Coronary artery (tissue), 2 donors: Measurements from ENCODE around the gene CFAP43.

Experiments
- DNase-seq: peaks from one replicate; pipeline ENCODE4 v3.0.0-alpha.2; 2017; ENCODE audit warnings: low spot score
- H3K27ac ChIP-seq, 2 donors: fragments of 200-600 bp; sonication (generic); one replicate each; pipeline ENCODE4 v1.5.1; 2016 to 2019
- H3K4me3 ChIP-seq: fragments of 200-600 bp; sonication (generic); 2 replicates; pipeline ENCODE4 v1.5.1; 2016; ENCODE audit warnings: mild to moderate bottlenecking, moderate library complexity
- CTCF ChIP-seq: fragments of 200-600 bp; sonication (generic); IDR thresholded peaks from one replicate; pipeline ENCODE4 v1.5.1; 2019; ENCODE audit warnings: antibody characterized with exemption

Gene CFAP43

DNA sequence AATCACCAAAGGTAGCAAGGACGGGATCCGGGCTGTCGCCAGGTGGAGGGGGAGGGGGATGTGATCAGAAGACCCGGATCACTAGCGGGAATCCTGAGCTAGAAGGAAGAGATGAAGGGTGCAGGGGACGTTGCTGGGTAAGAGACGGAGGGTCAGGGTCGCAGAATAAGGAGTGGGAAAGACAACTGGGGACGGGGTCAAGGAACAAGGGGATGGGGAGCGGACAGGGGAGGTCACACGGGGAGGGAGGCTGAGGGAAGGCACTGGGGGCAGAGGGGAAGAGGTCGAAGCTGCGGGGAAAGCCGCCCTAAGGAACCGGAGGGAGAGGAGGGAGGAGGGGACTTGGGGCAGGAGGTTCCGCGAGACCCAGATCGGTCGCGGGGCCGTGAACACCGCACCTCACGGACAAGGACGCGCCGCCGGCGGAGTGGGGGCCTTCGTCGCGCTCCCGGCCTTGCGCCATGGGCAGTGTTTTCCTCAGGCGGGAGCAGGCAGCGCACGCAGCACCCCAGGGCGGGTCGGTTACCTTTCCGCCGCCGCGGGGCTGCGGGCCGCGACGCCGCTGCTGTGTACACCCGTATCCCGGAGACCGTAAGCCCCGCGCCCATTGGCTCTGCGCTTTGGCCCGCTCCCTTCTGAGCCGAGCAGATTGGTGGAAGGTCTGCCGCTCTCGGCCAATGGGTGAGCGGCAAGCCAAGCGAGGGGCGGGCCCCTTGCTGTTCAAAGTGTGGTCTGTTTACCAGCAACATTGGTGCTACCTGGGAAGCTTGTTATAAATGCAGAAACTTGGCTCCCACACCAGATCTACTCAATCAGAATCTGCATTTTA, at the start of gene CFAP43:
CFAP43 (minus strand) TSS at position 581 of the 829 bp plus-strand sequence; CDS start at position 463, 118 bp downstream.
- peak; percentile 97 for DNase-seq
- peak within 1 kb of the TSS; percentile 94 for H3K4me3 ChIP-seq
- no peak for TF ChIP-seq CTCF
- no peak within 1 kb of the TSS for H3K27ac ChIP-seq

DNA sequence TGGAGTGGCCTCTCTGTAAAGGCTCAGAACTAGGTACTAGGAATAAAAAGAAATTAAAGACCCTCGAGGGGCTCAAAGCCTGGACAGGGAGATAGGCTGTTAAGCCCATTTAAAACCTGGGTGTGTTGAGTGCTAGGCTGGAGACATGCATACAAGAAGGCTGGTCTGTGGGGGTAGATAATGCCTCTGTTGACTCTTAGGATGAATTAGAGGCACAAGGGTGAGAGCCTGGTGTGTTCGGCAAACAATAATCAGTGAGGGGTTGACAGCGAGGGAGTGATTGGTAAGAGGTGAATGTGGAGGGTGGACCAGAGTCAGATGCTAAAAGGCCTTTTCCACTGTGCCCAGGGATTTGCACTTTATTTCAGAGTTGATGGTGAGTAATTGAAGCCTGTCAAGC, 49.5 kb upstream of the CFAP43 start:
- no peak overlapping the region for H3K4me3 ChIP-seq
- TF ChIP-seq CTCF = no peak
- no peak for DNase-seq
- no peak overlapping the region for H3K27ac ChIP-seq

DNA sequence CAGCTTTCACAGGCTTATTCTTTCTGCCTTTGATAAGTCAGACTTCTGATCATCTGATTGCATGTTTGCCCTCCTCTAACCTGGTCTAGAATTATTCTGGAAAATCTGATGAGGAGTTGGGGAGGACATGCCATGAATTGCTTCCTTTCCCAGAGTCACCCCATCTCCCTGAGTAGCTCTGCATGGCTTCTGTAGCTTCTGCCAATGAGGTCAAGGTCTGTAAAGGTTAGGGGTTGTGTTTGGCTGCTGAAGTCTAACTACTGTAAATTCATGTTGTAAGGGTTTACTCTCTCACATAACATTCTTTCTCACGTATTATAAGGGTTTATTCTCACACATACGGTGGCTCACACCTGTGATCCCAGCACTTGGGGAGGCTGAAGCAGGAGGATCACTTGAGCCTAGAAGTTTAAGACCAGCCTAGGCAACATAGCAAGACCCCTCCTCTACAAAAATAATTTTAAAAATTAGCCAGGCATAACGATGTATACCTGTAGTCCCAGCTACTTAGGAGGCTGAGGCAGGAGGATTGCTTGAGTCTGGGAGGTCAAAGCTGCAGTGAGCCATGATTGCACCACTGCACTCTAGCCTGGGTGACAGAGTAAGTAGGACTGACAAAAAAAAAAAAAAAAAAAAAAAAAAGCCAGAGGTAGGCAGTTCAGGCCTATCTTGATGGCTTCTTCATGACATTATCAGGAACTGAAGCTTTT, 47.5 kb upstream of the CFAP43 start:
- Histone ChIP-seq H3K27ac (no peak overlapping the region), H3K4me3 (no peak overlapping the region)
- no peak for TF ChIP-seq CTCF
- no peak for DNase-seq

DNA sequence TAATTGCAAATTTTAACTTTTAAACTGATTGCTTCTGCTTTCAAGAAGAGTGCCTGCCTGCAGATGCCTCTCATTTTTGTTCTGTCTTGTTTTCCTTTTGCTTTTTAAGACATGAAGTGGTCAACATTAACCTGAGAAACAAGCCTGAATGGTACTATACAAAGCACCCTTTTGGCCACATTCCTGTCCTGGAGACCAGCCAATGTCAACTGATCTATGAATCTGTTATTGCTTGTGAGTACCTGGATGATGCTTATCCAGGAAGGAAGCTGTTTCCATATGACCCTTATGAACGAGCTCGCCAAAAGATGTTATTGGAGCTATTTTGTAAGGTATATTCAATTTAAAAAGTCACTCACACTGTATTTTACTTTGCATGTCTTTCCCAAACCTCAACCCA, 45.6 kb upstream of the CFAP43 start:
- H3K27ac ChIP-seq = no peak overlapping the region
- no peak for DNase-seq
- TF ChIP-seq CTCF = no peak

DNA sequence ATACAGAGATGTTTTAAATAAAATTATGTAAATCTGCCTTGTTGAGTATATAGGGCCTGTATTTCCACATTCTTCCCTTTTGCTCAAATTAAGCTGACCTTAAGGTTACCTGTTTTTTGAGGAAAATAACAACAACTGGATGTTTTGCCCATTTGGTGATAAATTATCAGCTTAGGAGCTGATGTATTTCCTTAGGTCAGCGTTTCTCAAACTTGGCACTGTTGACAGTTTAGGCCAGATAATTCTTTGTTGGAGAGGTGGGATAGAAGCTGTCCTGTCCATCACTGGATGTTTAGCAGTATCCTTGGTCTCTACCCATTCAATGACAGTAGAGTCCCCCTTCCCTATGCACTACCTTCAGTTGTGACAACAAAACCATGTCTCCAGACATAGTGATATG, 44.0 kb upstream of the CFAP43 start:
- Histone ChIP-seq H3K27ac (no peak overlapping the region), H3K4me3 (no peak overlapping the region)
- DNase-seq = no peak
- TF ChIP-seq CTCF = no peak

More for the DNA sequence above, 45.6 kb upstream of the CFAP43 start:
- H3K4me3 ChIP-seq = no peak overlapping the region

- peak overlapping the region; percentile 53 for H3K4me3 ChIP-seq
- DNase-seq = no peak
- H3K27ac ChIP-seq = no peak overlapping the region
- peak; percentile 58 for TF ChIP-seq CTCF
Measured at GRCh38 chr10:104274762-104275721, 42.9 kb upstream of the CFAP43 start.
